ENCODE data around the gene GEN1.

The GEN1 gene

DNA sequence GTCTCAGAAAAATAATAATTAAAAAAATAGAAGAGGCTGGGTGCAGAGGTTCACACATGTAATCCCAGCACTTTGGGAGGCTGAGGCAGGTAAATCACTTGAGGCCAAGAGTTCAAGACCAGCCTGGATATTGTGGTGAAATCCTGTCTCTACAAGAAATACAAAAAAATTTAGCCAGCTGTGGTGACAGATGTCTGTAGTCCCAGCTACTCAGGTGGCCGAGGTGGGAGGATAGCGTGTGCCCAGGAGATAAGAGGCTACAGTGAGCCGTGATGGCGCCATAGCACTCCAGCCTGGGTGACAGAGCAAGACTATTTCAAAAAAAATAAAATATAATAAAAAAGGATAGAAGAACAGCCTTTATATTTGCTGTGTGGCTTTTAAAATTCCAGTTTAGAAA, 36.3 kb upstream of the GEN1 start:
- no peak overlapping the region for H3K4me3 ChIP-seq (ENCODE audit: low read depth, low read length)
- TF ChIP-seq, protein P1, sequence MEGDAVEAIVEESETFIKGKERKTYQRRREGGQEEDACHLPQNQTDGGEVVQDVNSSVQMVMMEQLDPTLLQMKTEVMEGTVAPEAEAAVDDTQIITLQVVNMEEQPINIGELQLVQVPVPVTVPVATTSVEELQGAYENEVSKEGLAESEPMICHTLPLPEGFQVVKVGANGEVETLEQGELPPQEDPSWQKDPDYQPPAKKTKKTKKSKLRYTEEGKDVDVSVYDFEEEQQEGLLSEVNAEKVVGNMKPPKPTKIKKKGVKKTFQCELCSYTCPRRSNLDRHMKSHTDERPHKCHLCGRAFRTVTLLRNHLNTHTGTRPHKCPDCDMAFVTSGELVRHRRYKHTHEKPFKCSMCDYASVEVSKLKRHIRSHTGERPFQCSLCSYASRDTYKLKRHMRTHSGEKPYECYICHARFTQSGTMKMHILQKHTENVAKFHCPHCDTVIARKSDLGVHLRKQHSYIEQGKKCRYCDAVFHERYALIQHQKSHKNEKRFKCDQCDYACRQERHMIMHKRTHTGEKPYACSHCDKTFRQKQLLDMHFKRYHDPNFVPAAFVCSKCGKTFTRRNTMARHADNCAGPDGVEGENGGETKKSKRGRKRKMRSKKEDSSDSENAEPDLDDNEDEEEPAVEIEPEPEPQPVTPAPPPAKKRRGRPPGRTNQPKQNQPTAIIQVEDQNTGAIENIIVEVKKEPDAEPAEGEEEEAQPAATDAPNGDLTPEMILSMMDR (IDR thresholded peaks at IDR 0.05; ENCODE audit: borderline replicate concordance, insufficient read depth, low read depth, low read length): no peak

DNA sequence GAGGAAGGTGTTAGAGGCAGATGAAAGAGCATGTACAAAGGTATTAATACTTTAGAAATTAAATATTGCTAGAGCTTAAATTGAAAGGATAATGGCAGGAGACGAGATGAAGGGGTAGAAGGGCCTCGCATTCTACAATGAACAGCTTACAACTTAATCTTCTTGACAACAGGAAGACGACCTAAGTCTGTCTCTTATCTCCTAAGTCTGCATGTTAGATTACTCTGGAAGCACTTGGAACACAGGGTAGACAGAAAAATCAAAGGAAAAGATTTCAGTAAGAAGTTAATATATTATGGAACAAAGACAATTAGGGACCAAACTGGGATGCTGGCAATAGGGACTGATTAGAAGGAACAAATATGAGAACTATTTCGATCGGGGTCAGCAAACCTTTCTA, 35.2 kb upstream of the GEN1 start:
- no peak overlapping the region for H3K4me3 ChIP-seq (ENCODE audit: low read depth, low read length)
- TF ChIP-seq, protein P1 (IDR thresholded peaks at IDR 0.05; ENCODE audit: borderline replicate concordance, insufficient read depth, low read depth, low read length): no peak

DNA sequence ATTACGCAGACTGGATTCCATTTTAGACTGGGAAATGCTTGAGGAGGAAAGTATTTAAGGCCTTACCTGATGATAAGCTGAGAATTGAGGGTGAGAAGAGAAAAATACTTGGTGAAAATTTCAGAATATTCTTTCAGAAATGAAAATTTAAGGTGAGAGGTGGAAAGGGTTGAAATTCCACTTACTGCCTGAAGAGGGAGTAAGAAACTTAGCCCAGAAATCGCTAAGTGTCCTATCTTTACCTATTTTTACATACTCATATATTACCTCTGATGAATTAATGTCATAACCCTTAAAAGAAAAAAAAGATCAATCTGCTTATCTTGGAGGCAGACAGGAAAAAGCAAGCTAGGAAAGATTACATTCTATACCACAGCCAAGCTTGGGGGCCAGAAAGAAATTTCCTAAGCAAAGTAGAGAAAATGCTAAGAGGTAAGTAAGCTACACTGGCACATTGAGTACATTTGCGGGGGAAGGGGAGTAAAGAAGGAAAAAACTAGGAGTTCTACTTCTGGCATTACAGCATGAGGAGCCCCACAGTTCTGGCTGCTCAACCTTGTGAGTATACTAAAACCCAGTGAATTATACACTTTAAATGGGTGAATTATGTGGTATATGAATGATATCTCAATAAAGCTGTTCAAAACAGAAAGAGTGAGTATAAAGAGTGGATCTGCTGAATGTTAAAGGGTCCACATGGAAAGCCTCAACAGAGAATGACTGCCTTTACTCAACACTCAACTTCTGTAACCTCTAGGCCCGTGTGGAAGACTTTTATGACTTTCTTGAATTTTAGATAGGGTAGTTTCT, 34.2 kb upstream of the GEN1 start:
- TF ChIP-seq, protein P1 (IDR thresholded peaks at IDR 0.05; ENCODE audit: borderline replicate concordance, insufficient read depth, low read depth, low read length): peak; percentile 51; the same call in 1 of the 2 replicates
- no peak overlapping the region for H3K4me3 ChIP-seq (ENCODE audit: low read depth, low read length)

DNA sequence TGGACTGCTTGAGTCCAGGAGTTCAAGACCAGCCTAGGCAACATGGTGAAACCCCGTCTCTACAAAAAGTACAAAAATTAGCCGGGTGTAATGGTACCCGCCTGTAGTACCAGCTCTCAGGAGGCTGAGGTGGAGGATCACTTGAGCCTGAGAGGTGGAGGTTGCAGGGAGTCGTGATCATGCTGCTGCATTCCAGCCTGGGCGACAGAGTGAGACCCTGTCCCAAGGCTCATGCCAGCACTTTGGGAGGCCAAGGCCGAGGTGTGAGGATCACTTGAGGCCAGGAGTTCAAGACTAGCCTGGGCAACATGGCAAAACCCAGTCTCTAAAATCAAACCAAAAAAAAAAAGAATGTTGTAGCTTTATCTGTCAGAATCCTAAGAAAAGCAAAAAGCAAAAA, 25.7 kb upstream of the GEN1 start:
- no peak overlapping the region for H3K4me3 ChIP-seq (ENCODE audit: low read depth, low read length)
- TF ChIP-seq, protein P1 (IDR thresholded peaks at IDR 0.05; ENCODE audit: borderline replicate concordance, insufficient read depth, low read depth, low read length): no peak

DNA sequence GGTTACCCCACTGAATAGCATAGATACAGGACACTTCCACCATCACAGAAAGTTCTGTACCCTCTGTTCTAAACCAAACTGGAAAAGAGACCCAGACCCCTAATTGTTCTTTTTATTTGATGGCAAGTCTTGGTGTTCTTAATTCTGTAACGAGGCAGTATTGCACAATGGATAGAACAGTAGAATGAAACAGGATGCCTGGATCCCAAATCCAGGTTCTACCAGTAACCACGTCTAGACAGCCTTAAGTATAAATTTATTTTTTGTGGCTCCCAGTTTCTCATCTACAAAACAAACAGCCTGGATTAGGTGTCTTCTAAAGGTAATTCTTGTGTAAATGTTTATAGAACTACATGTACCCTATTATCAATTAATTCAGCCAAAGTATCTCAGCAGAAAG, 24.1 kb upstream of the GEN1 start:
- TF ChIP-seq, protein P1 (IDR thresholded peaks at IDR 0.05; ENCODE audit: borderline replicate concordance, insufficient read depth, low read depth, low read length): no peak
- H3K4me3 ChIP-seq (ENCODE audit: low read depth, low read length): no peak overlapping the region

DNA sequence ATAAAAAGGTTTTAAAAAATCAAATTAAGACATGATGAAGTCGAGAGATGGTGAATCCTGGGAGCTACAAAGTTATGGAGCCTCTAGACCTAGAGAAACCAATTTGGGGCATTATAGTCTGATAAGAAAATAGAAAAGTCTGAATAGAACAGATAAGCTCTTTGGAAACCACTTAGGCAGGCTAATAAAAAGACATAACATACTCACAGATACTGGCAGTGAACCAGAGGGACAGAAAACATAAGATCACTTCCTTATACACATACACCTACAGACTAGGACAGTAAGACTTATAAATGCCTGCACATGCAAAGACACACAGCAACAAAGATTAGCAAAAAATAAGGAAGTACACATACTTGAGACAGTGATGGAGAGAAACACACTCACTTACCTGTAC, 20.3 kb upstream of the GEN1 start:
- TF ChIP-seq, protein P1 (IDR thresholded peaks at IDR 0.05; ENCODE audit: borderline replicate concordance, insufficient read depth, low read depth, low read length): no peak
- no peak overlapping the region for H3K4me3 ChIP-seq (ENCODE audit: low read depth, low read length)

DNA sequence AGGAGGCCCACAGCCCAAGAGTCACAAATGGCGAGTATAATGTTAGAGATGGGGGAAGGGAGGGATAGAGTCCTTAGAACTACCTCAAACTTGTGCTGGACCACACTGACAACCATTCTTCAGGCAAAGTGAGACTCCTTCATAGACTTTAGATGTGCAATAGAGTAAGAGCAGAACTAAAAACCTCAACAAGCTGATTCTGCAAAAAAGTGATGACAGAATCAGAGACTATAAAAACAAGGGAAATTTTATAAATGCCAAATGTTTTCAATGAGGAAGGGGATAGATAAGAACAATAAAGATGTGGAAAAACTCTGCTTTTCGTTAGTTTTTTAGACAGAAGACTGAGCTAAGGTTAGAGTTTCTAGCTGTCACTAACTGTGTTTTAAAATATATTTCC, 18.1 kb upstream of the GEN1 start:
- TF ChIP-seq, protein P1 (IDR thresholded peaks at IDR 0.05; ENCODE audit: borderline replicate concordance, insufficient read depth, low read depth, low read length): no peak
- H3K4me3 ChIP-seq (ENCODE audit: low read depth, low read length): no peak overlapping the region

All from GM12875 (cell line).